HEK293T (cell line): ENCODE results near the gene DCHS2.

Experiments used
- CTCF ChIA-PET: fragments of 350-600 bp; formaldehyde crosslinking; extraction: SDS; loops from one replicate; lab custom pipeline; 2021; ENCODE audit warnings: antibody characterized with exemption, inconsistent platforms; lab: Yijun Ruan, JAX
- POLR2A ChIA-PET: fragments of 350-600 bp; formaldehyde crosslinking; extraction: SDS; loops from one replicate; lab custom pipeline; 2020; ENCODE audit warnings: antibody characterized with exemption, inconsistent platforms; lab: Yijun Ruan, JAX
- DNase-seq: peaks from one replicate; pipeline ENCODE4 v3.0.0; 2012; ENCODE audit warnings: mixed read lengths; ENCODE audit errors: extremely low spot score
- ARNT ChIP-seq: fragments of 450-650 bp; IDR thresholded peaks from 2 replicates; pipeline ENCODE4 v1.6.1; 2017; ENCODE audit warnings: mild to moderate bottlenecking
- BHLHE40 ChIP-seq: fragments of 450-650 bp; IDR thresholded peaks from 2 replicates; pipeline ENCODE4 v1.6.1; 2016; ENCODE audit warnings: mild to moderate bottlenecking, moderate library complexity, borderline replicate concordance
- CTBP1 ChIP-seq: fragments of 450-650 bp; IDR thresholded peaks from 2 replicates; pipeline ENCODE4 v1.6.1; 2016; ENCODE audit warnings: borderline replicate concordance
- ELF4 ChIP-seq: fragments of 450-650 bp; IDR thresholded peaks from 2 replicates; pipeline ENCODE4 v1.6.1; 2017; ENCODE audit warnings: antibody characterized with exemption
- FOXA1 ChIP-seq: fragments of 450-650 bp; IDR thresholded peaks from 2 replicates; pipeline ENCODE4 v1.6.1; 2016; ENCODE audit warnings: mild to moderate bottlenecking
- FOXK2 ChIP-seq: fragments of 450-650 bp; IDR thresholded peaks from 2 replicates; pipeline ENCODE4 v1.6.1; 2016; ENCODE audit warnings: mild to moderate bottlenecking
- FOXM1 ChIP-seq: fragments of 450-650 bp; IDR thresholded peaks from 2 replicates; pipeline ENCODE4 v1.6.1; 2017; ENCODE audit warnings: mild to moderate bottlenecking, borderline replicate concordance
- HDGF ChIP-seq: fragments of 450-650 bp; IDR thresholded peaks from 2 replicates; pipeline ENCODE4 v1.6.1; 2017; ENCODE audit warnings: antibody characterized with exemption, borderline replicate concordance
- L3MBTL2 ChIP-seq: fragments of 450-650 bp; conservative IDR thresholded peaks from 2 replicates; pipeline ENCODE4 v1.6.1; 2016; ENCODE audit warnings: mild to moderate bottlenecking
- LEF1 ChIP-seq: fragments of 450-650 bp; IDR thresholded peaks from 2 replicates; pipeline ENCODE4 v1.6.1; 2017; ENCODE audit warnings: mild to moderate bottlenecking, borderline replicate concordance
- NFRKB ChIP-seq: fragments of 450-650 bp; IDR thresholded peaks from 2 replicates; pipeline ENCODE4 v1.6.1; 2016; ENCODE audit warnings: mild to moderate bottlenecking, moderate library complexity
- SP1 ChIP-seq: fragments of 450-650 bp; IDR thresholded peaks from 2 replicates; pipeline ENCODE4 v1.6.1; 2017
- SUZ12 ChIP-seq: fragments of 450-650 bp; IDR thresholded peaks from 2 replicates; pipeline ENCODE4 v1.6.1; 2016; ENCODE audit warnings: mild to moderate bottlenecking
- TARDBP ChIP-seq: fragments of 450-650 bp; IDR thresholded peaks from 2 replicates; pipeline ENCODE4 v1.6.1; 2016
- ZNF384 ChIP-seq: fragments of 450-650 bp; IDR thresholded peaks from 2 replicates; pipeline ENCODE4 v1.6.1; 2016
- TF ChIP-seq, protein P1 (sequence below): fragments of 450-650 bp; IDR thresholded peaks from 2 replicates; pipeline ENCODE4 v1.6.1; 2016

Gene DCHS2

GRCh38 chr4:154497889-154498288, 6.3 kb upstream of the DCHS2 start:
- ChIA-PET POLR2A (no interaction called here), CTCF (interaction anchor here (0.6 to 1.1 kb wide), 3 partner anchors 8 to 185 kb away, joined by 3 to 5 read pairs (median 3); no protein-coding TSS in a partner anchor)
- no peak for DNase-seq
- TF ChIP-seq LEF1 (no peak), SUZ12 (no peak), HDGF (no peak), FOXK2 (no peak), FOXM1 (no peak), ZNF384 (no peak), ELF4 (no peak), CTBP1 (no peak), L3MBTL2 (no peak), ARNT (no peak), BHLHE40 (no peak), NFRKB (no peak), FOXA1 (no peak), SP1 (no peak), TARDBP (no peak)
- TF ChIP-seq, protein P1, sequence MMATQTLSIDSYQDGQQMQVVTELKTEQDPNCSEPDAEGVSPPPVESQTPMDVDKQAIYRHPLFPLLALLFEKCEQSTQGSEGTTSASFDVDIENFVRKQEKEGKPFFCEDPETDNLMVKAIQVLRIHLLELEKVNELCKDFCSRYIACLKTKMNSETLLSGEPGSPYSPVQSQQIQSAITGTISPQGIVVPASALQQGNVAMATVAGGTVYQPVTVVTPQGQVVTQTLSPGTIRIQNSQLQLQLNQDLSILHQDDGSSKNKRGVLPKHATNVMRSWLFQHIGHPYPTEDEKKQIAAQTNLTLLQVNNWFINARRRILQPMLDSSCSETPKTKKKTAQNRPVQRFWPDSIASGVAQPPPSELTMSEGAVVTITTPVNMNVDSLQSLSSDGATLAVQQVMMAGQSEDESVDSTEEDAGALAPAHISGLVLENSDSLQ: no peak

DNA sequence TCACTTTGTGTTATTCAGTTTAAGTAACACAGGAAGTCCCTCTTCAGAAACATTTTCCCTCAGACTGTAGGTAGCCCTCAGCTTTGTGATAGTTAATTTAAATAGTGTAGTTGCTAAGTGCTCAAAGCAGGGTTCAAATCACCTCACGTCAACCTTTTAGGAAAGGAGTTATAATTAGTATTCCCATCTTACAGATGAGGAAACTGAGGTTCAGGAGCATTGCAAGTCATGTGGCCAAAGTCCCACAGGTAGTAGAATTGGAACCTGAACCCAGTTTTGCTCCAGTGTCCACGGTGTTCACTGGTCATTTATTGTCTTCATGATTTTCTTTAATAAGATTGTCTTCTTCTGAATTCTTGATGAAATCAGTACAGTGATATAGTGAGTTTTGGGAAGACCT, 4.3 kb upstream of the DCHS2 start:
- POLR2A ChIA-PET: interaction anchor here (0.5 kb wide), 1 partner anchor 54 kb away, joined by 4 read pairs; the partner anchor contains the start of gene PLRG1
- TF ChIP-seq CTBP1 (no peak), ARNT (no peak), SP1 (no peak), FOXK2 (no peak), FOXM1 (no peak), HDGF (no peak), L3MBTL2 (no peak), ELF4 (no peak)

DNA sequence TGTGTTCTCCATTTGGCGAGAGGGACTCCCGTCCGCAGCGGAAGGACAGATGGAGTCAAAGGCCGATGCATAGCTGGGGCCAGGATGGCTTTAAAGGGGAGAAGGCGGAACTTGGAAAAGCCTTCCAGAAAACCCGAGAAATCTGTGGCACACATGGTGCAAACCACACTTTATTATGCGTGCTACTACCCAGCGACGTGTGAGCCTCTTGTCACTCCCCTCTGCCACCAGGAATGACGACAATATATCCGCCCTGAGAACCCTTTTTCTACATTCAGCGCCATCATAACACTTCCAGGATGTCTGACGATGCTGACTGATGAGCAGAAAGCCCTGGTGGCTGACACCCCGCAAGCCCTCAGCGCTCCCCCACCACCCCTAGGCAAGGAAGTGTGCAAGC, 689 bp upstream of the DCHS2 start:
- DNase-seq: no peak
- ChIA-PET CTCF (no interaction called here), POLR2A (no interaction called here)
- TF ChIP-seq ARNT (no peak), FOXA1 (no peak), ELF4 (no peak), SUZ12 (no peak), CTBP1 (no peak), FOXK2 (no peak), BHLHE40 (no peak), FOXM1 (no peak), NFRKB (no peak), SP1 (no peak), HDGF (no peak), TARDBP (no peak), ZNF384 (no peak), L3MBTL2 (no peak), LEF1 (no peak)
- TF ChIP-seq, protein P1: no peak

More for the DNA sequence above, 4.3 kb upstream of the DCHS2 start:
- CTCF ChIA-PET: interaction anchor here (0.6 kb wide), 1 partner anchor 135 kb away, joined by 6 read pairs; no protein-coding TSS in a partner anchor
- DNase-seq: no peak

- TF ChIP-seq NFRKB: no peak
- no peak for TF ChIP-seq SUZ12
- TF ChIP-seq SP1: no peak
- no peak for TF ChIP-seq ARNT
- no peak for TF ChIP-seq ELF4
- no peak for TF ChIP-seq LEF1
- no peak for TF ChIP-seq HDGF
- no peak for TF ChIP-seq TARDBP
- TF ChIP-seq ZNF384: no peak
- TF ChIP-seq FOXA1: no peak
- no peak for TF ChIP-seq BHLHE40
- TF ChIP-seq FOXK2: no peak
- TF ChIP-seq, protein P1: no peak
- no peak for TF ChIP-seq L3MBTL2
- no peak for TF ChIP-seq CTBP1
- no peak for TF ChIP-seq FOXM1
- CTCF ChIA-PET: interaction anchor here (0.6 to 0.9 kb wide), 4 partner anchors 11 to 886 kb away, joined by 3 to 5 read pairs (median 4); no protein-coding TSS in a partner anchor
- no peak for DNase-seq
- POLR2A ChIA-PET: interaction anchor here (0.8 to 1.2 kb wide), 3 partner anchors 12 to 74 kb away, joined by 3 to 10 read pairs (median 8); partner anchors contain the start of gene PLRG1
Observed at GRCh38 chr4:154490583-154491340, 837 bp downstream of the DCHS2 start.

DNA sequence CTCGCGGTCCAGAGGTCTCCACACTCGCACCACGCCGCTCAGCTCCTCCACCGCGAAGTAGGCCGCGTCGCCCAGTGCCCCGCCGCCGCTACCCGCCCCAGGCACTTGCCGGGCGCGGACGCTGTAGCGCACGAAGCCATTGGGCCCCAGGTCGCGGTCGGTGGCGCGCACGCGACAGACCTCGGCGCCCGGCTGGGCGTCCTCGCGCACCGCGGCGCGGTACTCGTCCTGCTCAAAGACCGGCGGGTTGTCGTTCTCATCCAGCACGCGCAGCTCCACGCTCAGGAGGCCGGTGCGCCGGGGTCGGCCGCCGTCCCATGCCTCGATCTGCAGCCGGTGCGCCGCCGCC, 1.4 kb downstream of the DCHS2 start:
- ChIA-PET POLR2A (no interaction called here), CTCF (interaction anchor here (0.6 kb wide), 1 partner anchor 886 kb away, joined by 4 read pairs; no protein-coding TSS in a partner anchor)
- TF ChIP-seq ELF4 (no peak), TARDBP (no peak), FOXK2 (no peak), BHLHE40 (no peak), HDGF (no peak), L3MBTL2 (no peak), SP1 (no peak), SUZ12 (no peak), ZNF384 (no peak), LEF1 (no peak), NFRKB (no peak), FOXA1 (no peak), CTBP1 (no peak), FOXM1 (no peak), ARNT (no peak)
- TF ChIP-seq, protein P1: no peak
- DNase-seq: no peak
